Stomach (tissue), 4 donors: ENCODE data around the gene ANGEL1.

Experiments
- CTCF ChIP-seq, 7 experiments: fragments of 450-650 bp in 4 of 7; fragments of 200-600 bp in 3 of 7; sonication (generic) in 3 of 7; IDR thresholded peaks; one replicate each; pipeline ENCODE4 v1.5.1; 2016 to 2019; ENCODE audit warnings: antibody characterized with exemption in 7 of 7, control low read depth in 2 of 7, mild to moderate bottlenecking in 1 of 7
- EP300 ChIP-seq: sonication (generic); formaldehyde crosslinking; IDR thresholded peaks from one replicate; pipeline ENCODE4 v1.6.1; 2017; ENCODE audit warnings: antibody characterized with exemption
- POLR2A ChIP-seq, 4 donors: fragments of 450-650 bp; IDR thresholded peaks; one replicate each; pipeline ENCODE4 v1.6.1; 2016; ENCODE audit warnings: antibody characterized with exemption in 4 of 4, control low read depth in 2 of 4, mild to moderate bottlenecking in 1 of 4, moderate library complexity in 1 of 4

- TF ChIP-seq EP300 (no peak), POLR2A (IDR thresholded peaks at IDR 0.05) (no peak), CTCF (IDR thresholded peaks at IDR 0.05) (no peak)
Observed at GRCh38 chr14:76761136-76761959, 51.3 kb downstream of the ANGEL1 start, which contains the start of gene VASH1.
